Neuronal stem cell (in vitro differentiated cells): ENCODE data around the gene ADAMTS15.
A peak's percentile ranks its signal among the peaks of the same experiment; 100 is the strongest.

Experiments used
- DNase-seq: peaks from one replicate; pipeline ENCODE4 v3.0.0-alpha.2; 2013; ENCODE audit warnings: low spot score
- H2AFZ ChIP-seq: one replicate; pipeline ENCODE4 v1.6.1; 2013; ENCODE audit warnings: mild to moderate bottlenecking, low read length, inconsistent platforms
- H2AK5ac ChIP-seq: 2 replicates; pipeline ENCODE4 v1.6.1; 2013; ENCODE audit warnings: low read depth, mild to moderate bottlenecking, inconsistent platforms, low read length, moderate library complexity, mixed read lengths
- H2BK120ac ChIP-seq: 2 replicates; pipeline ENCODE4 v1.6.1; 2013; ENCODE audit warnings: low read depth, mild to moderate bottlenecking, inconsistent platforms, low read length, moderate library complexity, mixed read lengths
- H2BK12ac ChIP-seq: one replicate; pipeline ENCODE4 v1.6.1; 2013; ENCODE audit warnings: low read length, inconsistent platforms
- H2BK15ac ChIP-seq: 2 replicates; pipeline ENCODE4 v1.6.1; 2013; ENCODE audit warnings: mild to moderate bottlenecking, low read length, inconsistent platforms, mixed read lengths
- H2BK5ac ChIP-seq: one replicate; pipeline ENCODE4 v1.6.1; 2013; ENCODE audit warnings: inconsistent platforms, mild to moderate bottlenecking, low read length, moderate library complexity
- H3K14ac ChIP-seq: one replicate; pipeline ENCODE4 v1.6.1; 2013; ENCODE audit warnings: low read length, inconsistent platforms
- H3K18ac ChIP-seq: 2 replicates; pipeline ENCODE4 v1.6.1; 2013; ENCODE audit warnings: low read length, inconsistent platforms
- H3K23ac ChIP-seq: 2 replicates; pipeline ENCODE4 v1.6.1; 2013; ENCODE audit warnings: low read depth, mild to moderate bottlenecking, mixed read lengths, low read length, inconsistent platforms; ENCODE audit not compliant: poor library complexity
- H3K27ac ChIP-seq: replicated peaks from 3 replicates; pipeline ENCODE4 v1.5.1; 2013; ENCODE audit warnings: low read length, inconsistent platforms
- H3K27me3 ChIP-seq, 3 experiments: 2 replicates each; pipeline ENCODE4 v1.6.1; 2013; ENCODE audit warnings: low read length in 3 of 3, mild to moderate bottlenecking in 2 of 3, inconsistent platforms in 1 of 3, low read depth in 1 of 3, mixed read lengths in 1 of 3, moderate library complexity in 1 of 3; ENCODE audit not compliant: control insufficient read depth in 3 of 3, insufficient read depth in 3 of 3
- H3K36me3 ChIP-seq, 2 donors: replicated peaks in 1 of 2; 2 replicates each; pipeline ENCODE4 v1.6.1; 2013; ENCODE audit warnings: low read length in 2 of 2; ENCODE audit not compliant: control insufficient read depth in 2 of 2, insufficient read depth in 2 of 2
- H3K4ac ChIP-seq: 2 replicates; pipeline ENCODE4 v1.6.1; 2013; ENCODE audit warnings: inconsistent platforms, mild to moderate bottlenecking, low read length, moderate library complexity
- H3K4me1 ChIP-seq, 2 donors: 1 replicate in 1 of 2; 2 replicates in 1 of 2; pipeline ENCODE4 v1.6.1; 2013; ENCODE audit warnings: low read length in 2 of 2, low read depth in 1 of 2; ENCODE audit not compliant: control insufficient read depth in 2 of 2, insufficient read depth in 1 of 2
- H3K4me2 ChIP-seq: one replicate; pipeline ENCODE4 v1.6.1; 2013; ENCODE audit warnings: mild to moderate bottlenecking, low read length, inconsistent platforms; ENCODE audit not compliant: insufficient read depth, poor library complexity, severe bottlenecking
- H3K4me3 ChIP-seq, 2 donors: 2 replicates each; pipeline ENCODE4 v1.5.1; 2013; ENCODE audit warnings: low read length in 2 of 2, mild to moderate bottlenecking in 2 of 2, inconsistent platforms in 1 of 2, moderate library complexity in 1 of 2
- H3K79me1 ChIP-seq: one replicate; pipeline ENCODE4 v1.6.1; 2013; ENCODE audit warnings: low read depth, mild to moderate bottlenecking, inconsistent platforms, low read length, moderate library complexity
- H3K9ac ChIP-seq: one replicate; pipeline ENCODE4 v1.6.1; 2013; ENCODE audit warnings: mild to moderate bottlenecking, low read depth, low read length, inconsistent platforms; ENCODE audit not compliant: poor library complexity
- H3K9me3 ChIP-seq, 2 donors: replicated peaks in 1 of 2; 2 replicates each; pipeline versions ENCODE3 to v1.6.1; 2013; ENCODE audit warnings: low read length in 2 of 2, mild to moderate bottlenecking in 2 of 2, inconsistent platforms in 1 of 2, low read depth in 1 of 2, mixed read lengths in 1 of 2, moderate library complexity in 1 of 2; ENCODE audit not compliant: control insufficient read depth in 2 of 2, insufficient read depth in 1 of 2
- H4K8ac ChIP-seq: one replicate; pipeline ENCODE4 v1.6.1; 2013; ENCODE audit warnings: low read depth, mild to moderate bottlenecking, inconsistent platforms, low read length, moderate library complexity
- H4K91ac ChIP-seq: one replicate; pipeline ENCODE4 v1.6.1; 2013; ENCODE audit warnings: low read length, low read depth, mild to moderate bottlenecking, inconsistent platforms; ENCODE audit not compliant: poor library complexity
- WGBS, 2 donors: extraction: QIAGEN DNeasy Blood & Tissue Kit; methylation state at CpG; one replicate each; pipeline ENCODE4 v1.1.7; 2013; ENCODE audit warnings: missing lambda C conversion rate in 2 of 2, mixed read lengths in 1 of 2; ENCODE audit not compliant: insufficient read length in 2 of 2, insufficient replicate concordance in 1 of 2; ENCODE audit errors: extremely low coverage in 2 of 2; 5-methylcytosine and 5-hydroxymethylcytosine counted together

Gene ADAMTS15

GRCh38 chr11:130439160-130439519 is 9.3 kb upstream of the ADAMTS15 start:
- Histone ChIP-seq H3K4me3 (no peak overlapping the region), H2BK5ac (no peak overlapping the region), H4K8ac (no peak overlapping the region), H2AFZ (no peak overlapping the region), H4K91ac (no peak overlapping the region), H3K18ac (no peak overlapping the region), H3K9ac (no peak overlapping the region), H3K14ac (no peak overlapping the region), H3K36me3 (no peaks in the 10 kb centered on the region), H2BK120ac (no peak overlapping the region), H3K9me3 (peaks cover 0 to 3% of the 10 kb centered on the region in 2 donors), H2BK12ac (no peak overlapping the region), H3K4me2 (no peak overlapping the region), H3K4me1 (peaks cover 0 to 4% of the 10 kb centered on the region in 2 donors), H3K79me1 (no peaks in the 10 kb centered on the region), H3K4ac (no peak overlapping the region), H3K23ac (no peak overlapping the region), H2BK15ac (no peak overlapping the region), H3K27ac (no peak overlapping the region), H3K27me3 (peaks cover 0 to 3% (median 0%) of the 10 kb centered on the region in 3 experiments), H2AK5ac (no peak overlapping the region)
- WGBS, 2 donors: no CpG with 5 or more reads among the region's 4 CpGs
- DNase-seq: no peak

- Histone ChIP-seq H3K9me3 (peaks cover 0 to 3% of the 10 kb centered on the region in 2 donors), H2BK15ac (no peak overlapping the region), H3K27me3 (peaks cover 0 to 3% (median 0%) of the 10 kb centered on the region in 3 experiments), H2BK5ac (no peak overlapping the region), H3K27ac (no peak overlapping the region), H2AK5ac (no peak overlapping the region), H3K14ac (no peak overlapping the region), H3K4me2 (no peak overlapping the region), H2BK120ac (no peak overlapping the region), H2AFZ (no peak overlapping the region), H3K4ac (no peak overlapping the region), H4K91ac (no peak overlapping the region), H3K36me3 (no peaks in the 10 kb centered on the region), H3K79me1 (no peaks in the 10 kb centered on the region), H3K4me3 (no peak overlapping the region), H3K18ac (no peak overlapping the region), H3K23ac (no peak overlapping the region), H3K4me1 (peaks cover 0 to 4% of the 10 kb centered on the region in 2 donors), H3K9ac (no peak overlapping the region), H2BK12ac (peak overlapping the region; percentile 14), H4K8ac (no peak overlapping the region)
- DNase-seq: no peak
- WGBS, 2 donors: no CpG with 5 or more reads among the region's 6 CpGs
These were observed 8.6 kb upstream of the ADAMTS15 start for GRCh38 chr11:130439876-130440275.

GRCh38 chr11:130441719-130442118 is 6.7 kb upstream of the ADAMTS15 start:
- Histone ChIP-seq H2AFZ (no peak overlapping the region), H2BK12ac (no peak overlapping the region), H2BK5ac (no peak overlapping the region), H3K27ac (no peak overlapping the region), H3K4me2 (no peak overlapping the region), H3K36me3 (no peaks in the 10 kb centered on the region), H3K14ac (no peak overlapping the region), H3K23ac (no peak overlapping the region), H2BK120ac (no peak overlapping the region), H3K4me1 (no peaks in the 10 kb centered on the region), H3K4ac (no peak overlapping the region), H4K91ac (no peak overlapping the region), H3K79me1 (no peaks in the 10 kb centered on the region), H4K8ac (no peak overlapping the region), H3K18ac (no peak overlapping the region), H2AK5ac (no peak overlapping the region), H3K9me3 (peaks cover 0 to 3% of the 10 kb centered on the region in 2 donors), H3K4me3 (no peak overlapping the region), H2BK15ac (no peak overlapping the region), H3K27me3 (peaks cover 0 to 12% (median 0%) of the 10 kb centered on the region in 3 experiments), H3K9ac (no peak overlapping the region)
- DNase-seq: no peak
- no CpG with 5 or more reads among the region's 2 CpGs for WGBS, 2 donors

- Histone ChIP-seq H3K14ac (no peak overlapping the region), H3K9me3 (peaks cover 0 to 3% of the 10 kb centered on the region in 2 donors), H2BK5ac (no peak overlapping the region), H3K4me2 (no peak overlapping the region), H3K18ac (no peak overlapping the region), H4K91ac (no peak overlapping the region), H2BK15ac (no peak overlapping the region), H3K9ac (no peak overlapping the region), H3K27ac (no peak overlapping the region), H3K79me1 (no peaks in the 10 kb centered on the region), H2AK5ac (no peak overlapping the region), H2BK120ac (no peak overlapping the region), H3K4me1 (no peaks in the 10 kb centered on the region), H2AFZ (no peak overlapping the region), H3K36me3 (no peaks in the 10 kb centered on the region), H3K4ac (no peak overlapping the region), H2BK12ac (no peak overlapping the region), H3K27me3 (peaks cover 0 to 15% (median 0%) of the 10 kb centered on the region in 3 experiments), H4K8ac (no peak overlapping the region), H3K23ac (no peak overlapping the region), H3K4me3 (no peak overlapping the region)
- no CpG with 5 or more reads among the region's 4 CpGs for WGBS, 2 donors
- DNase-seq: no peak
These were observed 5.7 kb upstream of the ADAMTS15 start for GRCh38 chr11:130442737-130443136.
